IPS-15b (cell line): ENCODE data around the gene SP7.
"Not testable (repeated sequence)": the region's sequence is repeated elsewhere in the genome, so short reads cannot be mapped to it uniquely, and the experiment has no call there.

ENCODE experiments used
- H3K27me3 ChIP-seq: one replicate; pipeline ENCODE4 v1.6.1; 2013; ENCODE audit warnings: low read length; ENCODE audit not compliant: control insufficient read depth, insufficient read depth
- H3K36me3 ChIP-seq: one replicate; pipeline ENCODE4 v1.6.1; 2013; ENCODE audit warnings: low read length; ENCODE audit not compliant: control insufficient read depth, insufficient read depth
- H3K4me1 ChIP-seq: one replicate; pipeline ENCODE4 v1.6.1; 2013; ENCODE audit warnings: mild to moderate bottlenecking, low read length; ENCODE audit not compliant: control insufficient read depth, insufficient read depth
- H3K4me3 ChIP-seq: one replicate; pipeline ENCODE4 v1.5.1; 2013; ENCODE audit warnings: low read depth, low read length
- H3K9ac ChIP-seq: one replicate; pipeline ENCODE4 v1.6.1; 2013; ENCODE audit warnings: low read depth, mild to moderate bottlenecking, low read length
- H3K9me3 ChIP-seq: one replicate; pipeline ENCODE4 v1.6.1; 2013; ENCODE audit warnings: mild to moderate bottlenecking, low read length; ENCODE audit not compliant: control insufficient read depth, insufficient read depth

Gene SP7

GRCh38 chr12:53336181-53336681 lies at the start of gene SP7:
SP7 (minus strand) TSS chr12:53336354; CDS start chr12:53335646, 708 bp downstream.
- Histone ChIP-seq H3K36me3 (no peaks in the 10 kb centered on the region), H3K4me1 (peaks cover 15% of the 10 kb centered on the region), H3K4me3 (peak within 1 kb of the TSS; percentile 39), H3K27me3 (peaks cover 62% of the 10 kb centered on the region), H3K9me3 (no peaks in the 10 kb centered on the region), H3K9ac (no peak within 1 kb of the TSS)

- Histone ChIP-seq H3K9me3 (no peaks in the 10 kb centered on the region), H3K9ac (peak overlapping the region; percentile 9), H3K36me3 (peaks cover 21% of the 10 kb centered on the region), H3K27me3 (no peaks in the 10 kb centered on the region), H3K4me3 (peak overlapping the region; percentile 11), H3K4me1 (peaks cover 17% of the 10 kb centered on the region)
Measured at GRCh38 chr12:53383258-53383657, 47.1 kb upstream of the SP7 start.

GRCh38 chr12:53381731-53382630 lies 45.8 kb upstream of the SP7 start:
- no peak overlapping the region for H3K9ac ChIP-seq
- H3K9me3 ChIP-seq, result no peaks in the 10 kb centered on the region
- peak overlapping the region; percentile 61 for H3K4me3 ChIP-seq
- H3K4me1 ChIP-seq, result peaks cover 17% of the 10 kb centered on the region
- H3K36me3 ChIP-seq, result peaks cover 21% of the 10 kb centered on the region
- H3K27me3 ChIP-seq, result no peaks in the 10 kb centered on the region

- Histone ChIP-seq H3K4me3 (peak overlapping the region; percentile 61), H3K27me3 (no peaks in the 10 kb centered on the region), H3K36me3 (peaks cover 21% of the 10 kb centered on the region), H3K9ac (peak overlapping the region; percentile 29), H3K9me3 (no peaks in the 10 kb centered on the region), H3K4me1 (peaks cover 17% of the 10 kb centered on the region)
Measured at GRCh38 chr12:53380794-53381730, 44.9 kb upstream of the SP7 start.

GRCh38 chr12:53380104-53380793 lies 44.1 kb upstream of the SP7 start, which contains the start of gene SP1:
SP1 (plus strand) TSS chr12:53380176; CDS start chr12:53380292, 116 bp downstream.
- Histone ChIP-seq H3K4me1 (peaks cover 17% of the 10 kb centered on the region), H3K9ac (peak within 1 kb of the TSS; percentile 80), H3K4me3 (peak within 1 kb of the TSS; percentile 77), H3K27me3 (no peaks in the 10 kb centered on the region), H3K36me3 (peaks cover 21% of the 10 kb centered on the region), H3K9me3 (no peaks in the 10 kb centered on the region)

GRCh38 chr12:53379389-53380103 lies 43.4 kb upstream of the SP7 start:
- Histone ChIP-seq H3K4me1 (peaks cover 17% of the 10 kb centered on the region), H3K9ac (peak overlapping the region; percentile 80), H3K9me3 (no peaks in the 10 kb centered on the region), H3K36me3 (peaks cover 21% of the 10 kb centered on the region), H3K27me3 (no peaks in the 10 kb centered on the region), H3K4me3 (peak overlapping the region; percentile 77)

GRCh38 chr12:53378724-53379388 lies 42.7 kb upstream of the SP7 start:
- H3K36me3 ChIP-seq, result peaks cover 19% of the 10 kb centered on the region
- H3K4me1 ChIP-seq, result peaks cover 17% of the 10 kb centered on the region
- H3K9me3 ChIP-seq, result no peaks in the 10 kb centered on the region
- no peaks in the 10 kb centered on the region for H3K27me3 ChIP-seq
- H3K9ac ChIP-seq, result peak overlapping the region; percentile 80
- H3K4me3 ChIP-seq, result peak overlapping the region; percentile 77

- peak overlapping the region; percentile 77 for H3K4me3 ChIP-seq
Measured at GRCh38 chr12:53378222-53378621, 42.1 kb upstream of the SP7 start.

GRCh38 chr12:53376747-53377146 lies 40.6 kb upstream of the SP7 start:
- H3K27me3 ChIP-seq, result no peaks in the 10 kb centered on the region
- H3K36me3 ChIP-seq, result no peaks in the 10 kb centered on the region
- H3K4me3 ChIP-seq, result no peak overlapping the region
- peaks cover 12% of the 10 kb centered on the region for H3K4me1 ChIP-seq
- no peak overlapping the region for H3K9ac ChIP-seq
- H3K9me3 ChIP-seq, result no peaks in the 10 kb centered on the region

More at GRCh38 chr12:53378222-53378621, 42.1 kb upstream of the SP7 start:
- no peaks in the 10 kb centered on the region for H3K27me3 ChIP-seq
- H3K4me1 ChIP-seq, result peaks cover 15% of the 10 kb centered on the region
- H3K9me3 ChIP-seq, result no peaks in the 10 kb centered on the region
- H3K36me3 ChIP-seq, result peaks cover 13% of the 10 kb centered on the region
- no peak overlapping the region for H3K9ac ChIP-seq

GRCh38 chr12:53374277-53374676 lies 38.1 kb upstream of the SP7 start:
- not testable (repeated sequence) for H3K4me1 ChIP-seq, H3K4me3 ChIP-seq, H3K27me3 ChIP-seq, H3K36me3 ChIP-seq, H3K9me3 ChIP-seq, H3K9ac ChIP-seq
